ENCODE data around the gene SLC27A5.
A peak's percentile ranks its signal among the peaks of the same experiment; 100 is the strongest.
"Not testable (repeated sequence)": the region's sequence is repeated elsewhere in the genome, so short reads cannot be mapped to it uniquely, and the experiment has no call there.

SLC27A5 gene

GRCh38 chr19:58544591-58545285, 32.9 kb upstream of the SLC27A5 start:
- Mint-ChIP-seq H3K27ac (peak overlapping the region; percentile 94), H3K36me3 (peaks cover 35 to 41% of the 10 kb centered on the region in 2 donors)

GRCh38 chr19:58543826-58544590, 32.2 kb upstream of the SLC27A5 start, which contains the start of gene TRIM28:
Gene TRIM28 (plus strand): TSS chr19:58544064. CDS start chr19:58544758, 694 bp downstream.
- Mint-ChIP-seq H3K4me3 (peak within 1 kb of the TSS; percentile 91), H3K27ac (peak within 1 kb of the TSS; percentile 94), H3K36me3 (peaks cover 35 to 36% of the 10 kb centered on the region in 2 donors), H3K4me1 (peaks cover 31 to 45% of the 10 kb centered on the region in 2 donors), H3K9me3 (no peaks in the 10 kb centered on the region), H3K27me3 (peaks cover 16 to 22% of the 10 kb centered on the region in 2 donors)
- ATAC-seq (replicated peaks) (peak; percentile 96 to 97), DNase-seq (peak; percentile 100)

More at GRCh38 chr19:58544591-58545285, 32.9 kb upstream of the SLC27A5 start:
- DNase-seq: no peak
- Mint-ChIP-seq H3K4me3 (peak overlapping the region; percentile 91), H3K27me3 (peaks cover 9 to 14% of the 10 kb centered on the region in 2 donors), H3K4me1 (peaks cover 31 to 44% of the 10 kb centered on the region in 2 donors), H3K9me3 (no peaks in the 10 kb centered on the region)
- ATAC-seq (replicated peaks): peak; percentile 52 to 62

- not testable (repeated sequence) for DNase-seq; H3K27ac Mint-ChIP-seq; ATAC-seq (replicated peaks); H3K9me3 Mint-ChIP-seq
- Mint-ChIP-seq H3K4me1 (peaks cover 32 to 50% of the 10 kb centered on the region in 2 donors), H3K27me3 (peaks cover 22 to 26% of the 10 kb centered on the region in 2 donors), H3K36me3 (peaks cover 29 to 31% of the 10 kb centered on the region in 2 donors), H3K4me3 (peak overlapping the region; percentile 1 to 25)
Observed at GRCh38 chr19:58542641-58543372, 31.0 kb upstream of the SLC27A5 start.

GRCh38 chr19:58539169-58539559, 27.4 kb upstream of the SLC27A5 start:
- H3K27ac Mint-ChIP-seq; H3K36me3 Mint-ChIP-seq; DNase-seq; ATAC-seq (replicated peaks); H3K9me3 Mint-ChIP-seq: not testable (repeated sequence)
- peak overlapping the region; percentile 36 to 82 for H3K4me3 Mint-ChIP-seq
- H3K27me3 Mint-ChIP-seq: peaks cover 35 to 39% of the 10 kb centered on the region in 2 donors
- peaks cover 17 to 27% of the 10 kb centered on the region in 2 donors for H3K4me1 Mint-ChIP-seq

- Mint-ChIP-seq H3K4me3 (peak overlapping the region; percentile 79 to 82), H3K4me1 (peaks cover 12 to 21% of the 10 kb centered on the region in 2 donors), H3K36me3 (no peaks in the 10 kb centered on the region), H3K27me3 (peaks cover 35 to 39% of the 10 kb centered on the region in 2 donors), H3K9me3 (no peaks in the 10 kb centered on the region), H3K27ac (peak overlapping the region; percentile 47)
- DNase-seq (no peak), ATAC-seq (replicated peaks) (peak; percentile 65 to 70)
Observed at GRCh38 chr19:58538257-58539168, 26.7 kb upstream of the SLC27A5 start.

GRCh38 chr19:58536852-58537798, 25.3 kb upstream of the SLC27A5 start:
- Mint-ChIP-seq H3K9me3 (no peaks in the 10 kb centered on the region), H3K4me1 (peaks cover 8 to 17% of the 10 kb centered on the region in 2 donors), H3K27ac (no peak overlapping the region), H3K27me3 (peaks cover 28 to 32% of the 10 kb centered on the region in 2 donors), H3K4me3 (peak overlapping the region in 1 of 2 donors; percentile 82), H3K36me3 (no peaks in the 10 kb centered on the region)
- ATAC-seq (replicated peaks) (no peak), DNase-seq (no peak)

GRCh38 chr19:58535857-58536256, 24.1 kb upstream of the SLC27A5 start:
- DNase-seq (no peak), ATAC-seq (replicated peaks) (no peak)
- no peaks in the 10 kb centered on the region for H3K36me3 Mint-ChIP-seq
- H3K9me3 Mint-ChIP-seq: no peaks in the 10 kb centered on the region
- H3K27me3 Mint-ChIP-seq: peaks cover 27 to 28% of the 10 kb centered on the region in 2 donors
- no peak overlapping the region for H3K27ac Mint-ChIP-seq
- H3K4me1 Mint-ChIP-seq: peaks cover 13 to 29% of the 10 kb centered on the region in 2 donors
- H3K4me3 Mint-ChIP-seq: no peak overlapping the region

GRCh38 chr19:58531034-58531840, 19.4 kb upstream of the SLC27A5 start:
- H3K4me1 Mint-ChIP-seq: peaks cover 5 to 16% of the 10 kb centered on the region in 2 donors
- no peak overlapping the region for H3K27ac Mint-ChIP-seq
- H3K27me3 Mint-ChIP-seq: peaks cover 8 to 10% of the 10 kb centered on the region in 2 donors
- H3K9me3 Mint-ChIP-seq: no peaks in the 10 kb centered on the region
- DNase-seq: no peak
- peak in 1 of 2 donors; percentile 36 for ATAC-seq (replicated peaks)
- no peaks in the 10 kb centered on the region for H3K36me3 Mint-ChIP-seq
- no peak overlapping the region for H3K4me3 Mint-ChIP-seq

GRCh38 chr19:58529405-58529804, 17.6 kb upstream of the SLC27A5 start:
- ATAC-seq (replicated peaks) (no peak), DNase-seq (no peak)
- Mint-ChIP-seq H3K27ac (no peak overlapping the region), H3K4me3 (no peak overlapping the region), H3K36me3 (no peaks in the 10 kb centered on the region), H3K4me1 (peaks cover 5 to 16% of the 10 kb centered on the region in 2 donors), H3K9me3 (no peaks in the 10 kb centered on the region), H3K27me3 (peaks cover 0 to 5% of the 10 kb centered on the region in 2 donors)

GRCh38 chr19:58522709-58523108, 10.9 kb upstream of the SLC27A5 start:
- no peak overlapping the region for H3K4me3 Mint-ChIP-seq
- H3K36me3 Mint-ChIP-seq: peaks cover 2 to 11% of the 10 kb centered on the region in 2 donors
- H3K27ac Mint-ChIP-seq: no peak overlapping the region
- peaks cover 0 to 5% of the 10 kb centered on the region in 2 donors for H3K27me3 Mint-ChIP-seq
- H3K9me3 Mint-ChIP-seq: no peaks in the 10 kb centered on the region
- DNase-seq: no peak
- peaks cover 20 to 30% of the 10 kb centered on the region in 2 donors for H3K4me1 Mint-ChIP-seq
- ATAC-seq (replicated peaks): no peak

GRCh38 chr19:58521651-58522050, 9.9 kb upstream of the SLC27A5 start:
- H3K4me1 Mint-ChIP-seq: peaks cover 22 to 33% of the 10 kb centered on the region in 2 donors
- H3K4me3 Mint-ChIP-seq: no peak overlapping the region
- H3K27me3 Mint-ChIP-seq: no peaks in the 10 kb centered on the region
- peak overlapping the region; percentile 78 for H3K27ac Mint-ChIP-seq
- ATAC-seq (replicated peaks) (no peak), DNase-seq (no peak)
- peaks cover 2 to 16% of the 10 kb centered on the region in 2 donors for H3K36me3 Mint-ChIP-seq
- no peaks in the 10 kb centered on the region for H3K9me3 Mint-ChIP-seq

- H3K27me3 Mint-ChIP-seq: no peaks in the 10 kb centered on the region
- H3K36me3 Mint-ChIP-seq: peaks cover 9 to 26% of the 10 kb centered on the region in 2 donors
- DNase-seq (no peak), ATAC-seq (replicated peaks) (no peak)
- peak overlapping the region; percentile 95 for H3K27ac Mint-ChIP-seq
- H3K4me3 Mint-ChIP-seq: peak overlapping the region; percentile 92 to 98
- H3K9me3 Mint-ChIP-seq: no peaks in the 10 kb centered on the region
- peaks cover 33 to 45% of the 10 kb centered on the region in 2 donors for H3K4me1 Mint-ChIP-seq
Observed at GRCh38 chr19:58520257-58520599, 8.4 kb upstream of the SLC27A5 start.

All from stimulated activated naive B cell treated with anti-CD40 and anti-IgM and Interleukin-4, amounts not matched to agents 10 μg/mL and 1 μg/mL and 100 μg/mL, for 72 hours (primary cell).